GM12864 (cell line): ENCODE results near the gene STK11IP.

Experiments
- DNase-seq: peaks from one replicate; pipeline ENCODE4 v3.0.0-alpha.2; 2011; ENCODE audit warnings: low read depth
- H3K4me3 ChIP-seq: 2 replicates; pipeline ENCODE4 v1.5.1; 2011; ENCODE audit warnings: mild to moderate bottlenecking, low read depth, low read length, control low read depth
- CTCF ChIP-seq: IDR thresholded peaks from 2 replicates; pipeline ENCODE4 v1.5.1; 2011; ENCODE audit warnings: low read depth, mild to moderate bottlenecking, moderate library complexity, low read length, control low read depth, inconsistent platforms; ENCODE audit errors: missing control alignments

The STK11IP gene

GRCh38 chr2:219665926-219666325 lies 68.3 kb downstream of the STK11IP start:
- TF ChIP-seq CTCF = no peak
- H3K4me3 ChIP-seq = no peak overlapping the region
- DNase-seq = no peak
